Endometrial microvascular endothelial cells (primary cell): ENCODE measurements around the gene GRM1. TPM values are rescaled to one million over a fixed set of nuclear protein-coding genes. Genes with fewer than 3 reads are reported as not detected.

ENCODE experiments used
- in situ Hi-C: cut with HindIII; loops from 2 replicates; pipeline ENCODE4 v1.10.0; 2017; ENCODE audit warnings: low sequenced_read_pairs, low pct_unique_long_range_greater_than_20kb; ENCODE audit errors: inconsistent ontology term
- total RNA-seq: library from RNA; depleted of rRNA; stranded (reverse); fragments of >200 nt; gene quantifications from one replicate; pipeline ENCODE4 v1.2.3, GENCODE V29; 2015; ENCODE audit errors: inconsistent ontology term

GRM1 gene
- total RNA-seq, 1 donor from 2014 or later: not detected

DNA sequence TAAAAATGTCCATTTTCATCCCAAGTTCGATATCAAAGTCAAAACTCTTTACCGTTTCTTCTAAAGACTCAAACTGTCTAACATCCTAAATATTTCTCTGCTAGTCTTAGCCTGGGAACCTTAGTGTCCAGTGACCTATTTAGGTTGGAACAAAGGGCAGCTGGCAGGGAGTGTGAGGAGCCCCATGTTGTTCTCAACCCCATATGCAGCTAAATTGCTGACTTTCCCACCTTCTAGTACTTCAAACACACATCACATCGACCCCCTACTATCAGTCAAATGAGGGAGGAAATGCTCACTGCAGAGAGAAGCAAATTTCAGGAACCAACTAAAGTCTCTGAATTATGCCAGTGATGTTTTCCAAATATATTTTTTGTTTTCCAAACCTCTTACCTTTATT, 322.2 kb downstream of the GRM1 start:
- in situ Hi-C loops: no loop called here

DNA sequence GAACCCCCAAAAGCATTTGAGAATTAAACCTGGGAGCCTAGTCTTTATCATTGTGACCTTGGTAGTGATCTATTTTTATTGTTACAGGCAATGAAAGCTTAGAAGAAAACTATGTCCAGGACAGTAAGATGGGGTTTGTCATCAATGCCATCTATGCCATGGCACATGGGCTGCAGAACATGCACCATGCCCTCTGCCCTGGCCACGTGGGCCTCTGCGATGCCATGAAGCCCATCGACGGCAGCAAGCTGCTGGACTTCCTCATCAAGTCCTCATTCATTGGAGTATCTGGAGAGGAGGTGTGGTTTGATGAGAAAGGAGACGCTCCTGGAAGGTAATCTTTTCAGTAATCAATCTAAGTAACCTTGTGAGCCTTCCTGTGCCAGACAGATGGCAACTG, 323.3 kb downstream of the GRM1 start:
- in situ Hi-C loops: no loop called here

DNA sequence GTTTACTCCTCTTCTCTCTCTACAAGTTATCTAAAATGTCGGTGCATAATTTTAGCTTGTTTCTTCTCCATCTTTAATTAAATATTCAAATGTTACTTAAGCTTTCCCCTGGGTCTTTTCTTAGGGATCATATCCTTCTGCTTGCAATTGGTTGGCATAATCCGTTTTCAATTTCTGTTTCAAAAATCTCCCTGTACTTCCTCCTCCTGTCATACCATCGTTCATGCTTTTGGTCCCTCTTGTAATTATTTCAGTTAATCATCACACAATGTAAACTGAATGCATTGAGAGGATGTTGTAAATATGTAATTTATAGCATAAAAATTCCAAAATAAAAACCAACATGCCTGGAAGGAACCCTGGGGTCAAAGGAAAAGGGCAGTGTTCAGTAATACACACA, 325.6 kb downstream of the GRM1 start:
- in situ Hi-C loops: no loop called here

DNA sequence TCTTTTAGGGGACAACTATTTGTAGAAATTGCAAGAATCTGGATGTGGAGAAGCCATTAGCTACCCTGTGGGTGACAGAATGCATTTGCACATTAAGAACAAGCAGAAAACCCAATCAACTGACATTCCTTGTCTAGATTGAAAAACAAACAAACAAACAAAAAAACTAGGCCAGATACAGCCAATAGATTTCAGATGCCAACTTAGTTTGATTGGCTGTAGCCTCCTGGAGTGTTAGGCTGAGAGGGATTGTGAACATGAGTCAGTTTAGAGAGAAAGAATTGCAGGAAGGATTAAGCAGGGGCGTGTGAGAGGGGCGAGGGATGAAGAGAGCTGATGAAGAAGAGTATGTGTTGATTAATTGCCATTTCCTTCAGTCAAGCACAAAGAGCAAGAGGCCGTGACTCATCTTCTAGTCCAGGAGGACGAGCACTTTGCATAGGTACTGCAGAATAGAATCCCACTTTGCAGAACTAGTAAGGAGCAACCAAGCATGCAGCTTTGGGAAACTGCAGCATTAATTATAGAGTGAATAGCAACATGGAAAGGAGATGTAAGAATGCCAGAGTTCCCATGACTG, 326.7 kb downstream of the GRM1 start:
- in situ Hi-C loops: no loop called here

DNA sequence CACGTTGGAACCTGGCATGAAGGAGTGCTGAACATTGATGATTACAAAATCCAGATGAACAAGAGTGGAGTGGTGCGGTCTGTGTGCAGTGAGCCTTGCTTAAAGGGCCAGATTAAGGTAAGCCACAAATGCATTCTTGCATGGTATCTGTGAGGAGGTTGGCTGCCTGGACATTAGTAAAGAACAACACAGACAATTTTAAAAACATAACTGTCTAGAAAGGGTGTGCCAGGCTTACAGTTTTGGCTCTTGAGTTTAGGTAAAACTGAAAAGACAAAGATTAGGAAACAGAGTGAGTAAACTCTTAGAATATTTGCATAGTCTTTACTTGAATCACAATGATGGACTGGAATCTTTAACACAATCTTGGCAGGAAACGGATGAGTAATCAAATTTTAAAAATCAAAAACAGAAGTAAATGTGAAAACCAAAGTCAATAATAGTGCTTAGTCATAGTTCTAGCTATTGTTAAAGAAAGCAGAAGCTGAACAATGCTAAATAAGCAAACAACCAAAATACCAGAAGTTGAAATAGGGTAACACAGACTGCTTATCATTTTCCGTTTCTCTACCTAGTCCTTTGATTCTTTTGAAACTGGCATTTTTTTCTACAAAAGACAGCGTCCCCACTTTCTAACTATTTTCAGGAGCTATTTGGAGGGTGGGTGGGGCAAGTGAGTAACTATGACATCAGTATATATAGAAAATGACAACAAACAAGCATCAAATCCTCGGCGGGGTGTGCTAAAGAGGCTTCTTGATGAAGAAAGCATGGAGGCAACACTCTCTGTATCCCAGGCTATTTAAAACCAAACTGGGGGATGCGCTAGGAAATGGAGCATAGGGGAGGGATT, 328.9 kb downstream of the GRM1 start:
- in situ Hi-C loops: no loop called here

DNA sequence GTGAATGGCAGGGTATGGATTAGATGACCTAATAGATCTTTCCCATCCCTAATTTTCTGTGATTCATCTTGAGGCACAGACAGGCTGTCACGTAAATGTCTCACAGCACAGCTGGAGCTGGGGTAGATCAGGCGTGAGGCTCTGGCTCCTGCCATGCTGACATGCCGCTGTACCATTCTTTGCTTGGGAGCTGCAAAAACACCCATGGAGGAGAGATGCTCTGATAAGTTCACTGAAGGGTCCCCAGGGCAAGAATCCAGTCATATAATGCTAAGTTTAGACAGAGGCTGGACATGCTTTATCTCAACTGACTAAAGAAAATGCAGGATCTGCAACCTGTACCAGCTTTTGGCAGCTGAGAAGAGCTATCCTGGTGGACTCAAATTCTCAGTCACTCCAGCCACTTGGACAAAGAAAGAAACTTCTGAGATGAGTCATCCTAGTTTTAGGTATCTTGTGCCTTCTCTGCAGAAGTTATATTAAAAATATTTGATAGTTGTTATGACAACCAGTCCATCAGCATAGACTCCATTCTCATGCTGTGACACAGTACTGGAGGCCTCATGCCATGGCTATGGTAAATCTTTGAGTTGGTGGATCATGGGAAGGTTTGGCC, 329.7 kb downstream of the GRM1 start:
- in situ Hi-C loops: no loop called here

DNA sequence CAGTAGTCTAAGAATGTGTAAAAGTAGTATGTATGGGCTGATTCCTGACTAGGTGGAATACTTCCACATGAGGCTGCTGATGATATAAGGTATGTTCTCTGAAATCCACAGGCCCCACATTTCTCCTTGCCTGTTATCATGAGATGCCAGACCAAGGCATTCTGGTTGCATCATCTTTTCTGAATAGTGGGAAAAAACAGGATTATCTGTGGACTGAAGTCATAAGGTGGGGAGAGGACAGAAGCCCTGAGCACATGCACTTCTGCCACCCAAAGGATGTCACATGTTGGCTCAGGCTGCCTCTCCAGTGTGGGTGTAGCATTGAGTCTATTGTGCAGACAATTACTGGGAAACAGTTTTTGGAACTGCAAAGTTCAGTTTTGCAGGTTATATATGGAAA, 330.3 kb downstream of the GRM1 start:
- in situ Hi-C loops: no loop called here

DNA sequence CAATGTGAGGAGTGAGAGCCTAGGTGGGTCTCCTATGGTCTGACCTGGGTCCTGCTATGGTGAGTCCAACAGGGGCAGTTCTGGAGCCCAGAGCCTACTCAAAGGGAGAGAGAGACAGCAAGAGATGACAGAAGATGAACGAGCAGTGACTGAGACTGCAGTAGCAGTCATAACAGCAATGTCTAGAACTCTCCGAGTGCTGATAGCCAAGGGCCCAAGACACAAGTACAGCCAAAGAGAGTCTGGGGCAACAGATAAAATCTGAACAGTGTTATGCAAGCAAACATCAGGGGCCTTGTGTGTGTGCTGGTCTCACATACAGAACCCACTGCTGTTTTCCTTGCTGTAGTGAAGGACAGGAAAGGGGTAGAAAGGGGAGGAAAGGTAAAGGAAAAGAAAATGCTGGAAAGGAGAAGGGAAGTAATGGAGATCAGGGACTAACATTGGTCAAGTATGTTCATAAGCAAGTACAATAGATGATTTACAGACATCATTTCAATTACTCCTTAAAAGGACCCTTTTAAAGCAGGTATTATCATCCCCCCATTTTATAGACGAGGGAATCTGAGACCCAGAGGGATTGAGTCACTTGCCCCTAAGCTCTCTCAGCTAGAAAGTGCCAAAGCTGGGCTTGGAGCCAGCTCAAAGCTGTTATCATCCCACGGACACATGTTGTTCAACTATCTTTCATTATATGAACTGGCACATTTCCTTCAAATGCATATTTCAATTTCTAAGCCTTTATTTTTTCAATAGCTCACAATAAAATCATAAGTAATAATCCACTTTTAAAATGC, 332.5 kb downstream of the GRM1 start:
- in situ Hi-C loops: no loop called here

DNA sequence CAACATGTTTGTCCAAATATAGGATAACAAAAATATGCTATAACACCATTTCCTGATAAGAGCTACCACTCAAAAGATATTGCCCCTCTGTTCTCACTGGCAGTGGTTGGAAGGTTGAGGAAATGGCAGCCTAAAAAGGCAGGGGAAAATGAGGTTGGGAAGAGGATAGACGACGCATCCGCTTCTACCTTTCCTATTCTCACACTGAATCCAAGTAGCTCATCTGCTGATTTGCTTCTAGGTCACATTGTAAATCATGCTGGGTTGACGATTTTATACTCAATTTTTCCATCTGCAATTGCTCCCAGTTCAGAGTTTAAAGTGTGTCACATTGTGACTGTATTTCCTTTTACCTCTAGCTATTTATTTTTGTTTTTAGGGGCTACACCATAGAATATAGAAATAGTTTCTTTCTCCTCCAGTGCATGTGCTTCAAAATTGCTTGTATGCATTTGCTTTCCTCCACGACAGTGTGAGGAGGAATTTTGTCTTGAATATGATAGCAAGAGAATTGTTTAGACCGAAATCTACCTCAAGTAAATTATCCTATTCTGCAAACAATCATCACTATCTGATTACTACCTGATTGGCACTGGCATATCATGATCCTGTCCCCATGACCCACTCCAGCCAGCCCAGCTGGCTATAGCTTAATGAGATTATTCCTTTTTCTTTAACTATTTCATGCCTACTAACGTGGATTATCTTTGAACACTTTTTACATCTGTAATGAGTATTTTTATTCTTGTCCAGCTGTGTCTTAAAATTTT, 335.2 kb downstream of the GRM1 start:
- in situ Hi-C loops: no loop called here

DNA sequence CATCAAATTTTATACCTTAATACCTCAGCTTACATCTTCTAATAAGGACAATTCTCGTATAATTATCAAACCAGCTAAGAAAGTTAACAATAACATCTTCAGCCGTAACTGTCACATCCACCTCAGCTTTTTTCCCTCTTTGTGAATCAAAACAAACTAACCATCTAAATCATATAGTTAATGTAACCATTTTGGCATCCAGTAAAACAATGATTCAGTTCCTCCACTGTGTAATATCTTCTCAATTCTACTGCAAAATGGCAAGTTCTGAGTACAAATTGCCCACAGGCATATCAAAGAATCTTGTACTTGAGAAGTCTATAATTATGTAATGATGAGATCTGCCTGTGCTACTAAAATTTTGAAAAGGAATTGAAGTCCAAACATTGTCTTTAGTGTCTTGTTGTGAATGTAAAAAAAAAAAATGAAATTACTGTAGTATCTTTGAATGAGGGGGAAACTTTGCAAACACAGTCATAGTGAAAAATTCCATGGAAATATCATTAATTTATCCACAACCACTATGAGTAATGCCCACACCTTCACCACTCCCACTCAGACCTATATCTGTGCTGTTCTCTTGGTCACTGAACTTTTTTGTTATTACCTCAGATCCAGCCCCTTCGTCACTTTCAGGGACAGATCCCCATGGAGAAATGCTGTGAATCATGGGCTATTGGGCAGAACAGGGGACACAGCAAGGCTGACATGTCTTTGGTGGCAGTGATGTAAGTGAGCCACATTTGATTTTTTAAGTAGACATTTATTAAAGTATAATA, 336.1 kb downstream of the GRM1 start:
- in situ Hi-C loops: no loop called here

DNA sequence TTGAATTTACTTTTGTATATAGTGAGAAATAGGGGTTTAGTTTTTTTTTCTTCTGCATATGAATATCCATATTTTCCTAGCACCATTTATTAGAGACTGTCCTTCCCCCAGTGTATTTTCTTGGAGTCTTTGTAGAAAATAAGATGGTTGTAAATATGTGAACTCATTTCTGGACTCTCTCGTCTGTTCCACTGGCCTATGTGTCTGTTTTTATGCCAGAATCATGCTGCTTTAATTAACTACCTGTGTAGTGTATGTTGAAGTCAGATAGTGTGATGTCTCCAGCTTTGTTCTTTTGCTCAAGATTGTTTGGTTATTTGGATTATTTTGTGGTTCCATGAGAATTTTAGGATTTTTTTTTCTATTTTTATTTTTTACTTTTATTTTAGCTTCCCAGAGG, 338.2 kb downstream of the GRM1 start:
- in situ Hi-C loops: no loop called here

DNA sequence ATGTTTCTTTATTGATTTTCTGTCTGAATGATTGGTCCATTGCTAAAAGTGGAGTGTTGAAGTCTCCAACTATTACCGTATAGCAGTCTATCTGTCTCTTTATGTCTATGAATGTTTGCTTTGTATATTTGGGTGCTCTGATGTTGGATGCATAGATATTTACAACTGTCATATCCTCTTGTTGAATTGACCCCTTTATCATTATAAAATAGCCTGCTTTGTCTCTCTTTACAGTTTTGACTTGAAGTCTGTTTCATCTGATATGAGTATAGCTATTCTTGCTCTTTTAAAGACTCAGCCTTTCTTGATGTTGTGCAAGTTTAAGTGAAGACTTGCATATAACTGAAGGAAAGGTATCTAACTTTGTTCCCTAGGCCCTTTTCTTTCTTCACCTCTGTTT, 341.0 kb downstream of the GRM1 start:
- in situ Hi-C loops: no loop called here

DNA sequence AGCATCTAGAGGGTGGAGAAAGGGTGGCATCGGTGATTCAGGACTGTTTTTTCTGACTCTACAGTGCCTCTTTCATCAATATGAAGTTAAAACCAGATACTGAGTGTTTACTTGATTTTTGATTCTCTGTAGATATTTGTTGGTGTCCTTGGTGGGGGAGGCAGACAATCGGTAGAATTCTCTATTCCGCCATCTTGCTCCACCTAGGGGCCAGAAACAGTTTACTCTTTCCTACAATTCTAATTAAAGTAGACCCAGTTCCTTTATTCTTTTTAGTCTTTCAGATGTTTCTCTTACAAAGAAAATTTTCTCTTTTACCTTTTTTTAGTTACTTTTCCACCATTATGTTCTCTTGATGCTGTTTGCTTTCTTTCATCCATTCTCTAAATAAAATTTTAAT, 352.6 kb downstream of the GRM1 start:
- in situ Hi-C loops: no loop called here

DNA sequence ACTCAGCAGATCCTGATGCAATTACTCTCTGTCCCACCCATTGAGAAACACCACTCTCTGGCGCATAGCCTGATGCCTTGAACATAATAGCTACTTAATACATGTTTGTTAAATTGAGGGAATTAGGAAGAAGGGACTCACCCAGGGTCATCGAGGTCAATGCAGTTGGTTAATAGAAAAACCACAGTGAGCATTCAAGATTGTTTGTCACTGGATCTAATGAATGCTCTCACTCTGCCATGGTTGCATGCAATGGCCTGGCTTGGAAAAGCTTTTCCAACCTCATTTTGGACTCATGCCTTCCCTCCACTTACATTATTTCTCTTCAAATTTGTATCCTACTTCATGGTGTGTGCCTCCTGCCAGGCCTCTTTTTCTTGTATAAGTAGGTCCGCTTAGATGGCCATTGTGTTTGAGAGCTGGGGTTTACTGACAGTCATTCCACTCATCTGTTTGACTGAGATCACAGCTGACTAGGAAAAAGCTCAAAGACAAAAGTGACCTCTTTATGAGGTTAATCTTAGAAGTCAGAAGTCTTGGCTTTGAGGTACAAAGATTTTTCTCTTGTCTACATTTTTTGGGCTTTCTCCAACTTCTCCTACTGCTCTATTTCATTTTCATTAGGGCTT, 360.0 kb downstream of the GRM1 start:
- in situ Hi-C loops: no loop called here

DNA sequence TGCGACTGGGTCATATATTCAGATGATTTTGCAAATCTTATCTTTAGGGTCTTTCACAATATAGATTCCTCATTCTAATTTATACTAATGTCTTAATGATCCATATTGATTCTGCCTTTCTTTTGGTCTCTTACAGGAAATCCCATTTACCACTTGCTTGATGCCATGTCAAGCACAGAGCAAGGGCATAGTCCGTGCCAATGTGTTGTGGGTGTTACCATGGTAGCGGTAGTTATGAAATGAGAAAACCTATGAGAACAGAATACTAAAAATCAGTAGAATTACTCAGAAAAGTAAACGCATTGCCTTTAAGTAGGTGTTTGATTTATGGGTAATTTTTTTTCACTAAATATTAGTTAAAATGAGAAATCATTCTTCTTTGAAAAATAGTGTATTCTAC, 360.9 kb downstream of the GRM1 start:
- in situ Hi-C loops: no loop called here

DNA sequence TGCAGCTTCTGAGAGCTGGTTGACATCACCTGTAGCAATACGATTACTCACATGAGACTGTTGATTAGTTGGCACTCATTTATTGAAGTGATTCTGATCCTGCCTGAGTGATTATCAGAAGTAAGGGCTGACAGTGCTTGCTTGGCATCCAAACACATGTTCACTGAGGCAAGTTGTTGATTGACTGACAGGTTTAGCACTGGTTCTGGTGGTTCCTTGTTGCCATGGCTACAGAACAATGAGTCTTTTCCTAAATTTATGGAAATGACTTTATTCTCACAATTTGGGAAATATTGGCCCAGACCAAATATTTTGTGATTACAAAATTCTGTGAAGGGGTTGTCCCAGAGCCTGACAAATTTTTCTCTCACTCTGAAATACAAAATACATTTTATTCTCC, 368.8 kb downstream of the GRM1 start:
- in situ Hi-C loops: no loop called here

DNA sequence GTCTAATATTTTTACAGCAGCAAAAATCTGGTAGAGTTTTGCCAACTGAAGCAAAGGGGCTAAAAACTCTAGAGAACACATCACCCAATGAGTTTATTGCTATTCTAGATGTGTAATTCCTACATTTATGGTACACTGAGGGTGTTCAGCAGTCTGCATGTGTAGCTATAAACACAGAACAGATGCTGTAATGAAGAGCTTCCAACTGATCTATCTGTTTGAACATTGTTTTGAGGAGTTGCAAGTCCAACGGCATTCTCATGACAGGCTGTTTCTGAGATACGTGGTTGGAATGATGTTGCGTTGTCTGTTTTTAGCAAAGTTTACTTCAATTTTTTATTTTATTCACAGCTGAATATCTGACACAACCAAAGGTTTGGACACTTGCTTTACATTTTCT, 373.6 kb downstream of the GRM1 start:
- in situ Hi-C loops: no loop called here

DNA sequence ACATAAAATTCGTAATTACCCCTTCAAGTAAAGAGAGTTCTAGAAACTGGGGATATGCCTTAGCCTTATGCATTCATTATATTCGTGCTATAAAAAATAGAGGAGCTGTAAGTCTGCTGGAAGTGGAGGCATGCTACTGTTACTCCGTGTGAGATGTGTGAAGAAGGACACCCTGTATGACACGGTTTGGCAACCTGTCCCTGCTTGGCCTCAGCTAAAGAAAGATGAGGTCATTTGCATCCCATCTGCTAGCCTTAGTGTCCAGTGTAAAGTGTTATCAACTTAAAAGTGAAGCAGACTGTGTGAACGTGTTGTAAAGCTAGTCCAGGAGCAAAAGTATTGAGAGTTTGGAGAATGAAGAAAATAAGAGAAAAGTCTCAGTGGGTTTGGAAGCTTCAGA, 379.7 kb downstream of the GRM1 start:
- in situ Hi-C loops: no loop called here
